ENCODE measurements around the gene AARS2. TPM values are rescaled to one million over a fixed set of nuclear protein-coding genes. Genes with fewer than 3 reads are reported as not detected.

The AARS2 gene
- total and polyA plus RNA-seq, 2 of the 4 experiments (the other 2 are of a cell fraction): 9.1 to 10.4 TPM

- Histone ChIP-seq H3K9ac (ENCODE audit: low read depth, low read length) (no peak overlapping the region), H3K79me1 (ENCODE audit: low read depth in 1 of 2, low read length in 2 of 2) (no peaks in the 10 kb centered on the region), H3K18ac (ENCODE audit: low read depth, low read length) (no peak overlapping the region), H3K9me1 (ENCODE audit: insufficient read depth, low read length) (no peaks in the 10 kb centered on the region), H2BK20ac (ENCODE audit: low read depth, low read length) (no peak overlapping the region), H3K9me3 (ENCODE audit: control insufficient read depth, insufficient read depth, low read length) (no peaks in the 10 kb centered on the region), H3K23ac (ENCODE audit: low read depth, low read length) (no peak overlapping the region), H3K27ac (ENCODE audit: insufficient read depth, low read length) (no peak overlapping the region), H2AK5ac (ENCODE audit: low read depth, low read length) (no peak overlapping the region), H2AFZ (replicated peaks; ENCODE audit: low read length, poor library complexity) (no peak overlapping the region), H4K5ac (ENCODE audit: low read depth, low read length) (no peak overlapping the region), H3K14ac (replicated peaks; ENCODE audit: low read depth, low read length) (no peak overlapping the region), H2BK120ac (ENCODE audit: low read depth, low read length) (no peak overlapping the region), H4K91ac (ENCODE audit: insufficient read depth, low read depth, low read length) (no peak overlapping the region), H2AK9ac (replicated peaks; ENCODE audit: low read depth, low read length, poor library complexity) (no peak overlapping the region), H3K4me2 (ENCODE audit: low read depth, low read length) (no peak overlapping the region), H3K4me1 (ENCODE audit: control insufficient read depth, insufficient read depth, low read length) (no peaks in the 10 kb centered on the region), H3K36me3 (ENCODE audit: control insufficient read depth, insufficient read depth, low read length) (no peaks in the 10 kb centered on the region), H3K4me3 (ENCODE audit: insufficient read depth, low read depth, low read length) (no peak overlapping the region), H4K8ac (ENCODE audit: low read depth in 2 of 2, low read length in 2 of 2) (no peak overlapping the region), H2BK5ac (ENCODE audit: low read depth, low read length, poor library complexity, severe bottlenecking) (no peak overlapping the region), H4K20me1 (ENCODE audit: insufficient read depth, low read length) (no peaks in the 10 kb centered on the region), H3K56ac (ENCODE audit: extremely low read depth, insufficient read depth, low read length) (no peak overlapping the region), H2BK15ac (ENCODE audit: low read depth, low read length) (no peak overlapping the region), H3K4ac (ENCODE audit: low read depth, low read length) (no peak overlapping the region), H3K27me3 (ENCODE audit: control insufficient read depth, insufficient read depth, low read length) (peaks cover 55% of the 10 kb centered on the region)
- ChIA-PET CTCF (interaction anchor here (0.7 to 1.9 kb wide), 4 partner anchors 9 to 148 kb away, joined by 3 to 12 read pairs (median 4); no protein-coding TSS in a partner anchor), POLR2A (ENCODE audit: unreplicated experiment) (no interaction called here)
- dilution Hi-C loops (cut with HindIII; ENCODE audit: low sequenced_read_pairs, unreplicated experiment) (no loop called here), intact Hi-C loops (cut with micrococcal nuclease) (loop anchor here (1.0 kb wide), 3 partner anchors 70 to 242 kb away; no protein-coding TSS in a partner anchor), in situ Hi-C loops (cut with MboI; ENCODE audit: low sequenced_read_pairs) (loop anchor here (5.0 to 10.0 kb wide), 2 partner anchors 56 to 174 kb away; no protein-coding TSS in a partner anchor)
- ATAC-seq (ENCODE audit: low read depth) (peak; percentile 91), DNase-seq (peak; percentile 56)
- WGBS, 2 experiments (ENCODE audit: extremely low coverage in 2 of 2, insufficient read length in 1 of 2): no CpG with 5 or more reads among the region's 11 CpGs
- BruUV-seq (replicated peaks): no TSS peak
- TF ChIP-seq BHLHE40 (IDR thresholded peaks at IDR 0.05; ENCODE audit: low read depth, low read length) (no peak), MXI1 (IDR thresholded peaks at IDR 0.05; ENCODE audit: borderline replicate concordance, low read depth, low read length) (no peak), MAZ (IDR thresholded peaks at IDR 0.05; ENCODE audit: borderline replicate concordance, low read depth, low read length) (no peak), RCOR1 (IDR thresholded peaks at IDR 0.05; ENCODE audit: insufficient replicate concordance, low read length) (no peak), CHD1 (IDR thresholded peaks at IDR 0.05; ENCODE audit: low read depth, low read length) (no peak), MAFK (IDR thresholded peaks at IDR 0.05; ENCODE audit: low read depth, low read length) (no peak), RAD21 (IDR thresholded peaks at IDR 0.05; ENCODE audit: low read length) (peak; percentile 89), ELK1 (IDR thresholded peaks at IDR 0.05; ENCODE audit: borderline replicate concordance, low read depth, low read length) (no peak), POLR2A (IDR thresholded peaks at IDR 0.05; ENCODE audit: low read depth, low read length) (no peak), NFE2L2 (IDR thresholded peaks at IDR 0.05; ENCODE audit: low read depth, low read length) (no peak), FOS (IDR thresholded peaks at IDR 0.05; ENCODE audit: low read depth, low read length) (no peak), CEBPB (IDR thresholded peaks at IDR 0.05; ENCODE audit: low read depth, low read length) (no peak), RFX5 (IDR thresholded peaks at IDR 0.05; ENCODE audit: low read depth, low read length) (no peak), SMC3 (IDR thresholded peaks at IDR 0.05; ENCODE audit: low read depth, low read length) (peak; percentile 77)
- TF ChIP-seq, protein P1, sequence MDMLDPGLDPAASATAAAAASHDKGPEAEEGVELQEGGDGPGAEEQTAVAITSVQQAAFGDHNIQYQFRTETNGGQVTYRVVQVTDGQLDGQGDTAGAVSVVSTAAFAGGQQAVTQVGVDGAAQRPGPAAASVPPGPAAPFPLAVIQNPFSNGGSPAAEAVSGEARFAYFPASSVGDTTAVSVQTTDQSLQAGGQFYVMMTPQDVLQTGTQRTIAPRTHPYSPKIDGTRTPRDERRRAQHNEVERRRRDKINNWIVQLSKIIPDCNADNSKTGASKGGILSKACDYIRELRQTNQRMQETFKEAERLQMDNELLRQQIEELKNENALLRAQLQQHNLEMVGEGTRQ (IDR thresholded peaks at IDR 0.05; ENCODE audit: low read depth, low read length): no peak
Measured at GRCh38 chr6:44338228-44339122, 25.3 kb upstream of the AARS2 start.

All from IMR-90 (cell line).